ENCODE results near the gene KRR1. TPM values are rescaled to one million over a fixed set of nuclear protein-coding genes. Genes with fewer than 3 reads are reported as not detected.
"Not testable (repeated sequence)": the region's sequence is repeated elsewhere in the genome, so short reads cannot be mapped to it uniquely, and the experiment has no call there.

The KRR1 gene
- total RNA-seq, 1 donor, result 45.6 TPM

DNA sequence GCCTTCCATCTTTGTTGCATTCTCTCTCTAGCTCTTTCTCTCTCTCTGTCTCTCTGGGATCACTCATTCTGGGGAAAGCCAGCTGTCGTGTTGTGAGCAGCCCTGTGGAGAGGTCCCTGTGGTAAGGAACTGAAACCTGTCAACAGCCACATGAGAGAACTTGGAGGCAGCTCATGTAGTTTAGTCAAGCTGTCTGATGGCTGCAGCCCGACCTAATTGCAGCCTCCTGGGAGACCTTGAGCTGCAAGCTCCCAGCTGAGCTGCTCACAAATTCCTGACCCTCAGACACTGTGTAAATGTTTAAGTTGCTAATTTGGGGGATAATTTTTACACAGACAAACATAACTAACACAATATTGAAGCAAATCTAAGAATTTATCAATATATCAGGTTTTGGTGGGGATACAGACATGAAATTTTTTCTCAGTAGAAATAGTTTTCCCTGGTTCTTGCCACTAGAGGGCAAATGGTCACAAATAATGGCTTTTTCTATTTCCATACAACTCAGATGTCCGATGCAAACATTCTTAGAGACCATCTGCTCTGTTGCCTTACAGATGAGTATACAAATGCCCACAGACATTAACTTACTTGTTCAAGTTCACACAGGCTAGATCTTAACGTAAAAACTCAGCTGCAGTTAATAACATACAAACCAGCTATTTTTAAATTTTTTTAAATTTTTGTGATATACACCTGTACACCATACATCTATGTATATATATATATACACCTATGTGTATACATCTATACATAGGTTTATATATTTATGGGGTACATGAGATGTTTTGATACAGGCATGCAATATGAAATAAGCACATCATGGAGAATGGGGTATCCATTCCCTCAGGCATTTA lies 15.5 kb upstream of the KRR1 start:
- Histone ChIP-seq H3K9me3 (ENCODE audit: low read depth, low read length) (no peaks in the 10 kb centered on the region), H3K27ac (ENCODE audit: low read depth, low read length) (no peak overlapping the region), H3K4me1 (ENCODE audit: insufficient read depth, low read length) (peaks cover 4% of the 10 kb centered on the region), H4K20me1 (ENCODE audit: insufficient read depth, low read length) (no peaks in the 10 kb centered on the region), H3K4me2 (ENCODE audit: insufficient read depth, low read length) (peak overlapping the region; percentile 49), H2AFZ (ENCODE audit: low read length) (peak overlapping the region; percentile 73), H3K79me2 (ENCODE audit: insufficient read depth, low read length) (no peaks in the 10 kb centered on the region), H3K36me3 (ENCODE audit: insufficient read depth, low read length) (no peaks in the 10 kb centered on the region), H3K4me3 (ENCODE audit: insufficient read depth, low read length) (no peak overlapping the region), H3K27me3 (ENCODE audit: insufficient read depth, low read length) (no peaks in the 10 kb centered on the region)
- TF ChIP-seq, protein P1, sequence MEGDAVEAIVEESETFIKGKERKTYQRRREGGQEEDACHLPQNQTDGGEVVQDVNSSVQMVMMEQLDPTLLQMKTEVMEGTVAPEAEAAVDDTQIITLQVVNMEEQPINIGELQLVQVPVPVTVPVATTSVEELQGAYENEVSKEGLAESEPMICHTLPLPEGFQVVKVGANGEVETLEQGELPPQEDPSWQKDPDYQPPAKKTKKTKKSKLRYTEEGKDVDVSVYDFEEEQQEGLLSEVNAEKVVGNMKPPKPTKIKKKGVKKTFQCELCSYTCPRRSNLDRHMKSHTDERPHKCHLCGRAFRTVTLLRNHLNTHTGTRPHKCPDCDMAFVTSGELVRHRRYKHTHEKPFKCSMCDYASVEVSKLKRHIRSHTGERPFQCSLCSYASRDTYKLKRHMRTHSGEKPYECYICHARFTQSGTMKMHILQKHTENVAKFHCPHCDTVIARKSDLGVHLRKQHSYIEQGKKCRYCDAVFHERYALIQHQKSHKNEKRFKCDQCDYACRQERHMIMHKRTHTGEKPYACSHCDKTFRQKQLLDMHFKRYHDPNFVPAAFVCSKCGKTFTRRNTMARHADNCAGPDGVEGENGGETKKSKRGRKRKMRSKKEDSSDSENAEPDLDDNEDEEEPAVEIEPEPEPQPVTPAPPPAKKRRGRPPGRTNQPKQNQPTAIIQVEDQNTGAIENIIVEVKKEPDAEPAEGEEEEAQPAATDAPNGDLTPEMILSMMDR (IDR thresholded peaks at IDR 0.05; ENCODE audit: extremely low read depth, low read depth, low read length), result peak; percentile 78
- peak; percentile 81 for DNase-seq (ENCODE audit: insufficient read length, low spot score, missing footprints)

DNA sequence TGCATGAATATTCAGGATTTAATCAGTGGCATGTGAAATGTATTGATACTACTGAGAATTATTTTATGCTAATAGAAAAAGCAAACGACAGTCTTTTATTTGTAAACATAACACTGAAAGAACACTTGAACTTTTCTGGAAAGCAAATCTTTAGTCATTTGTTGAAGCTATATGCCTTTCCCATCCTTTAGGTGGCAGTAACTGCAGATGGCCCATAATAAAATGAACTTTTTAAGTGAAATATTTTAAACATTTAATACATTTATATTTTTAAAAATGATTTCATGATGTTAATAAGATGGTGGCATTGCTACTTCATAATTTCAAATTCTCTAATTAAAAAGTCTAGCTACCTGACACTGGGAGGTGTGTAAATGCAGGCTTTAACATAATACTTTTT lies 13.9 kb upstream of the KRR1 start:
- Histone ChIP-seq H3K79me2 (ENCODE audit: insufficient read depth, low read length) (no peaks in the 10 kb centered on the region), H3K4me2 (ENCODE audit: insufficient read depth, low read length) (no peak overlapping the region), H3K27me3 (ENCODE audit: insufficient read depth, low read length) (no peaks in the 10 kb centered on the region), H3K36me3 (ENCODE audit: insufficient read depth, low read length) (no peaks in the 10 kb centered on the region), H3K4me3 (ENCODE audit: insufficient read depth, low read length) (no peak overlapping the region), H2AFZ (ENCODE audit: low read length) (no peak overlapping the region), H3K27ac (ENCODE audit: low read depth, low read length) (no peak overlapping the region), H4K20me1 (ENCODE audit: insufficient read depth, low read length) (no peaks in the 10 kb centered on the region), H3K4me1 (ENCODE audit: insufficient read depth, low read length) (peaks cover 4% of the 10 kb centered on the region), H3K9me3 (ENCODE audit: low read depth, low read length) (no peaks in the 10 kb centered on the region)
- TF ChIP-seq, protein P1 (IDR thresholded peaks at IDR 0.05; ENCODE audit: extremely low read depth, low read depth, low read length), result peak; percentile 55
- DNase-seq (ENCODE audit: insufficient read length, low spot score, missing footprints), result peak; percentile 61

GRCh38 chr12:75522124-75522523 lies 10.7 kb upstream of the KRR1 start:
- H3K4me1 ChIP-seq (ENCODE audit: insufficient read depth, low read length); H4K20me1 ChIP-seq (ENCODE audit: insufficient read depth, low read length); DNase-seq (ENCODE audit: insufficient read length, low spot score, missing footprints); H3K4me2 ChIP-seq (ENCODE audit: insufficient read depth, low read length); H3K4me3 ChIP-seq (ENCODE audit: insufficient read depth, low read length); H2AFZ ChIP-seq (ENCODE audit: low read length); H3K27me3 ChIP-seq (ENCODE audit: insufficient read depth, low read length); H3K79me2 ChIP-seq (ENCODE audit: insufficient read depth, low read length); H3K9me3 ChIP-seq (ENCODE audit: low read depth, low read length); H3K36me3 ChIP-seq (ENCODE audit: insufficient read depth, low read length); H3K27ac ChIP-seq (ENCODE audit: low read depth, low read length): not testable (repeated sequence)

DNA sequence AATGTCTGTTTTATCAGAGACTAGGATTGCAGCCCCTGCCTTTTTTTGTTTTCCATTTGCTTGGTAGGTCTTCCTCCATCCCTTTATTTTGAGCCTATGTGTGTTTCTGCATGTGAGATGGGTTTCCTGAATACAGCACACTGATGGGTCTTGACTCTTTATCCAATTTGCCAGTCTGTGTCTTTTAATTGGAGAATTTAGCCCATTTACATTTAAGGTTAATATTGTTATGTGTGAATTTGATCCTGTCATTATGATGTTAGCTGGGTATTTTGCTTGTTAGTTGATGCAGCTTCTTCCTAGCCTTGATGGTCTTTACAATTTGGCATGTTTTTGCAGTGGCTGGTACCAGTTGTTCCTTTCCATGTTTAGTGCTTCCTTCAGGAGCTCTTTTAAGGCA lies 9.8 kb upstream of the KRR1 start:
- H3K4me2 ChIP-seq (ENCODE audit: insufficient read depth, low read length); H3K27me3 ChIP-seq (ENCODE audit: insufficient read depth, low read length); H3K9me3 ChIP-seq (ENCODE audit: low read depth, low read length); DNase-seq (ENCODE audit: insufficient read length, low spot score, missing footprints); H4K20me1 ChIP-seq (ENCODE audit: insufficient read depth, low read length); H3K4me3 ChIP-seq (ENCODE audit: insufficient read depth, low read length); H3K36me3 ChIP-seq (ENCODE audit: insufficient read depth, low read length); H2AFZ ChIP-seq (ENCODE audit: low read length); H3K79me2 ChIP-seq (ENCODE audit: insufficient read depth, low read length); H3K4me1 ChIP-seq (ENCODE audit: insufficient read depth, low read length); H3K27ac ChIP-seq (ENCODE audit: low read depth, low read length): not testable (repeated sequence)

- TF ChIP-seq, protein P1 (IDR thresholded peaks at IDR 0.05; ENCODE audit: extremely low read depth, low read depth, low read length), result no peak
- no peak overlapping the region for H3K4me3 ChIP-seq (ENCODE audit: insufficient read depth, low read length)
Observed at GRCh38 chr12:75509621-75510020, 1.8 kb downstream of the KRR1 start.

More at GRCh38 chr12:75509621-75510020, 1.8 kb downstream of the KRR1 start:
- Histone ChIP-seq H3K9me3 (ENCODE audit: low read depth, low read length) (no peaks in the 10 kb centered on the region), H3K79me2 (ENCODE audit: insufficient read depth, low read length) (peaks cover 45% of the 10 kb centered on the region), H2AFZ (ENCODE audit: low read length) (no peak overlapping the region), H4K20me1 (ENCODE audit: insufficient read depth, low read length) (no peaks in the 10 kb centered on the region), H3K27me3 (ENCODE audit: insufficient read depth, low read length) (no peaks in the 10 kb centered on the region), H3K4me2 (ENCODE audit: insufficient read depth, low read length) (peak overlapping the region; percentile 87), H3K4me1 (ENCODE audit: insufficient read depth, low read length) (peaks cover 20% of the 10 kb centered on the region), H3K36me3 (ENCODE audit: insufficient read depth, low read length) (peaks cover 19% of the 10 kb centered on the region), H3K27ac (ENCODE audit: low read depth, low read length) (peak overlapping the region; percentile 84)
- no peak for DNase-seq (ENCODE audit: insufficient read length, low spot score, missing footprints)

All from osteoblast (primary cell).